Fibroblast of peridontal ligament (primary cell): ENCODE results near the gene NTRK1.

Experiments used
- DNase-seq: peaks from one replicate; pipeline ENCODE4 v3.0.0-alpha.2; 2010; ENCODE audit errors: extremely low read depth

NTRK1 gene

DNA sequence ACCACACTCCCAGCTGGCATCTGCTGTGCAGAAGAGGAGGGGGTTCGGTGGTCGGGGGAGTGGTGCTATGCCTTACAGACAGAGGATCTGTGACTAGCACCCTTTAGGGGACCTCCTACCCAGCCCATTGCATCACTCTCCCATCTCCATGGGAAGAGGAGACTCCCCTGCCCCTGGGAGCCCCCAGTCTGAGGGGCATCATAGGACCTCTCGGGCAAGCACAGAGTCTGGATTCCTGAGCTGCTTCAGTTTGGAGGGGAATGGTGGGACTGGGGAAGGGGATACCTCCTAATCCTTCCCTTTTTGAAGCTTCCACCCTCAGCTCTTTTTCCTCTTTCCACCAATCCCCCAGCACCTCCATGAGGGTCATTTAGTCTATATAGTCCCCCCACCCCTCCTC is 3.1 kb upstream of the NTRK1 start:
- no peak for DNase-seq

DNA sequence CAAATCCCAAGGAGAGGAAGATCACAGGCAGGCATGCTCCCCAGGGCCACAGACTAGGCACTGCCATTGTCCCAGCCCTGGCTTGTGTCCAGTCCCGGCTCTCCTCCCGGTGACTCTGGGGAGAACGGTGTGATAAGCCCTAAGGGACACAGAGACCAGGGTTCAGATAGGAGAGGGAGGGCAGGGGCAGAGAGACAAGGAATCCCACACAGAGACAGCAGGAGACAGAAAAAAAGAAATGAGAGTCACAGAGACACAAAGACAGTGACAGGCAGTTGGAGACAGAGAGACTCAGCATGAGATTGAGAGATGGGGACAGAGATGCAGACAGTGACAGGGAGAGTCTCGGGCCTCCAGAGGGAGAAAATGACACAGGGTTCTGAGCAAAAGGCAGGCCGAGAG is 2.1 kb upstream of the NTRK1 start:
- DNase-seq: no peak

DNA sequence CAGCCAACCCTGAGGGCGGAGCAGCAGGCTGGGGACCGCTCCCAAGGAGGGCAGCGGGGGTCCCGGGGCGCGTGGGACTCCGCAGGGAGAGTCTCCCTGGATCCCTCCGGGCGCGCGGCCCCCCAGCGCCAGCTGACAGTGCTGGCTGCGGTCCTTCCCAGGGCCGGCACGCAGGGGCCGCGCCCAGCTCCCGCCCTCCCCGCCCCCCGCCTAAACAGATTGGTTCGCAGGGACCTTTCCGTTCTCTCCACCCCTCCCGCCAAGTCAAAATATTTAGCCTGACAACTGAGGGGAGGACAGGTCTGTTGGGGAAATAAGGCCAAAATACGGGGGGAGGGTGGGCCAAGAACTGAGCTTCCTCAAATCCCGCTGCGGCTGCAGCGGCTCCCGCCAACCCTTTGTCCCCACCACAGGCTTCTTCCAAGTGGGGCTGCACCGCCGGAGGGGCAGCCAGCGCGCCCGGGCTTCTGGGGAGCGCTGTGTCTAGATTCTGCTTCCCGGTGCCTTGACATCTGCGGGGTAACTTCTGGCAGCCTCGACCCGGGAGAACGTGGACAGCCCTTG is 1.6 kb upstream of the NTRK1 start, which contains the start of gene INSRR:
Gene INSRR, minus strand, starts transcription at position 159 of the 564 bp plus-strand sequence. CDS start 496 bp downstream, outside the sequence.
- DNase-seq: no peak

DNA sequence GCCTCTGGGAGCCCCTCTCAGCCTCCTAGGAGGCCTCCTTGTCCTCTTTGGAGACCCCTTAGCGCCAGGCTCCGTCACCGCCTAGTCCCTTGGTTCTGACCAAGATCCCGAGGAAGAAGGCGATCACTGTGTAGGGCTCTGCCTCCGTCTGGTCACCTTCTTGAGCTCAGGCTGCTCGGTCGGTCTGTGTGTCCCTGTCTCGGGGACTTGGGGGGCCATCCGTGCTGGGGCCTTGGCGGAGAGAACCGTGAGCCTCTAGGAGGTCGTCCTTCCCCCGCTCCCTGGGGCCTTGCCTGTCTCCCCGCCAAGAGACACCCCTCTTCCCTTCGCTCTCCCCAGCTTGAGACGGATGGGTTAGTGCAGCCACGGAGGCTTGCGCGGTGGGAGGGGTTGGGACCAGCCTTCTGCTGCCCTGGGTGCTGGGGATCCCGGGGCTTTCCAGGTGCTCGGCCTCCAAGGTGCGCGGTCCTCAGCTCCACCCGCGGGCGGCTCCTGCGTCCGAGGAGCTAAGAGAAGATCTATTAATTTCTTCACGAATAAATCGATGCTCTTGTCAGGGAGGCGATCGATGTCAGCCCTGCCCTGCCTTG is 1.0 kb upstream of the NTRK1 start:
- DNase-seq: peak; percentile 18

DNA sequence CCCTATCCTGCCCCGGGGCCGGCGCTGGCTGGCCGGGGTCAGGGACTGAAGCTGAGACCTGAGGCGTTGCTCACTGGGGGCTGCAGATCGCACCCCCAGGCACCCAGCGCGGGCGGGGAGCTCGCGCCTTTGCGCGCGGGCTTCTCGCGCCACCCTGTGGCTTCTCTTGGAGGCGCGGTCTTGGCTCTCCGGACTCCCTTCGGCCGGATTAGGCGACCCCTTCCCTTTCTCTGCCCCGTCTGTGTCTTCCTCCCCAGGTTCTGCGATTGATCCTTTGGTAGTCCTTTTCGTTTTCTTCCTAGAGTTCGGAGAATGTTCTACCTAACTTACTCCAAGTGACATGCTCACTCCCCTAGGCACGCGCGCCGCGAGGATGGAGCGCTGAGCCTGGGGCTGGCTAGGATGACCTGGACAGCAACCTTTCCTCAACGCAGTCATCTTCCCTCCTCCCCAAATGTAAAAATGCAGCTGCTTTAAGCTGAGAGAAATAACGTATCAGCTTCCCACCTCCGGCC is 495 bp upstream of the NTRK1 start:
- peak; percentile 40 for DNase-seq

DNA sequence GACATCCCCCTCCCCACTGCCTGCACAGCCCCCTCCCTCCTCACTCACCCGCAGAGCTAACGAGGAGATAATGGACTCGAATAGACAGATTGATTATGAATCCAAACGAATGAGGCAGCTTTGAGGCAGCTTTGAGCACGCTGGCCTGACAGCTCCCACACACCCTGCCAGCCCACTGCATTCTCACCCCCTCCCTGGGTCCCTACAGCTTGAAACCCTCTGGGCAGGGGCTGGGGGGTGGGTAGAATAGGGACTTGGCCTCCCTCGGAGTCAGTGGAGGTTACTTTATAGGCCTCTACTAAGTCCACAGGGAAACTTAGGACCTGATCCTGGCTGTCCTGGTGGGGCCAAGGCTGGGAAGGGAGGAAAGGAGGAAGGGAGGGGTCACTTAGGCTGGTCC is 1.9 kb downstream of the NTRK1 start:
- no peak for DNase-seq

DNA sequence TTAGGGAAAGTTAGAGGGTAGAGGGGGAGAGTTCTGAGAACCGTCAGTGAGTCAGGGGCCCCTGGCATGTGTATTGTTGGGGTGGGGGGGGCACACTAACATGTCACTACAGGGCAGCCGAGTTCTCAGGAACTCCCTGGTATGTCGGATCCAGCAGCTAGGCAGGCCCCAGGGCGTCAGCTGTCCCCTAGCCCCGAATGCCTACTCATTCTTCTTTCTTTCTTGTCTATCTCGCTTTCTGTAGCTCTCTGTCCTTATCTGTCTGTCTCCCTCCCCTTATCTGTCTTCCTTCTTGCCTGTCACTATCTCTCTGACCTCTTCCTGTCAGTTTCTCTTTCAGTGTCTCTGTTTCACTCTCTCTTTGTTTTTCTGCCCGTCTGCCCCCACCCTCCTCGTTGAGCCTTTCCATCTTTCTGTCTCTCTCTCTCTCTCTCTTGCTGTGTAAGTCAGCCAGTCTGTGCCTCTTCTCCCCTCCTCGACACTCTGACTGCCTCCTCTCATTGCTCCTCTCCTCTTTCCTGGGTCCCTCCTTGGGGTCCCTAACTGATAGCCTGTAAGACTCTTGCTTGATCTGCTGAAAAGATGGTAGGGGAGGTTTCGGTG is 2.4 kb downstream of the NTRK1 start:
- DNase-seq: no peak

DNA sequence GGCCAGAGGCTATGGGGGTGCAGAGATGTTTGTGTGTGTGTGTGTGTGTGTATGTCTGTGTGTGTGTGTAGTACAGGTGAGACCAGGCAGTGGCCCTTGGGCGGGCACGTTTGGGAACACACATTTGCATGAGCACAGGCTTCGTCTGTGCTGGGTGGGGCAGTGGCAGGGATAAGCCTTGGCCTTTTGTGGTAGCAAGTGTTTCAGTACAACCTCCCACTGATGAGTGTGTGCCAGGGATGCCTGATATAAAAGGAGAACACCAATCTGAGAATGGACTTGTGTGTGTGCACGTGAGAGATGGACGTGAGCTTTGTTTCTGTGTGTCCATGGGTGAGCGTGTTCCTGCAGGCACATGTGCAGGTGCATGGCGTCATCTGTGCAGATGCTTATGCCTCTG is 3.0 kb downstream of the NTRK1 start:
- DNase-seq: no peak

DNA sequence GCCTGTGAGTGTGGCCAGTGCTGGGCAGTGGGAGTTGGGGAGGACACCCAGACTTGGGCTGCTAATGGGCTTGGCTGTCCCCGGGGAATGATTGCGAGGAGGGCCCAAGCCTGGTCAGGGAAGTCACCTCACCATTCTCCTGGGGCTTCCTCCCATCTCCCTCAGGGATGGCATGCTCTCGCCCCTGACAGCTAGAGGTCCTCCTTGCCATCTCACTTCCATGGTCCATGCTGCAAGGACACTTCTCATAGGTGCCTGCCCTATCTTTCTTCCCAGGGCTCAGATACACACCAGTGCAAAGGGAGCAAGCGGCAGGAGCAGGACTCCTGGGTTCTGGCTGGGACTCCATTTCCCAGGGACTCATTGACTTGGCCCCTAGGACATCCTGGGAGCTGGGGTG is 4.1 kb downstream of the NTRK1 start:
- DNase-seq: no peak

DNA sequence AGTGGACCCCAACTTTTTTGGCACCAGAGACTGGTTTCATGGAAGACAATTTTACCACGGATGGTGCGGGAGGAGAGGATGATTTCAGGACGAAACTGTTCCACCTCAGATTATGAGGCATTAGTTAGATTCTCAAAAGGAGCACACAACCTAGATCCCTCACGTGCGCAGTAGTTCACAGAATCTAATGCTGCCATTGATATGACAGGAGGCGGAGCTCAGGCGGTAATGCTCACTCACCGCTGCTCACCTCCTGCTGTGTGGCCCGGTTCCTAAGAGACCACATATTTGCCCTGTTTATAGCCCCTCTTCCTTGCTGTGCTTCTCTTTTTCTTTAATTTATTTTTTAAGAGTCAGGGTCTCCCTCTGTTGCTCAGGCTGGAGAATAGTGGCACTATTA is 4.6 kb downstream of the NTRK1 start:
- DNase-seq: no peak

DNA sequence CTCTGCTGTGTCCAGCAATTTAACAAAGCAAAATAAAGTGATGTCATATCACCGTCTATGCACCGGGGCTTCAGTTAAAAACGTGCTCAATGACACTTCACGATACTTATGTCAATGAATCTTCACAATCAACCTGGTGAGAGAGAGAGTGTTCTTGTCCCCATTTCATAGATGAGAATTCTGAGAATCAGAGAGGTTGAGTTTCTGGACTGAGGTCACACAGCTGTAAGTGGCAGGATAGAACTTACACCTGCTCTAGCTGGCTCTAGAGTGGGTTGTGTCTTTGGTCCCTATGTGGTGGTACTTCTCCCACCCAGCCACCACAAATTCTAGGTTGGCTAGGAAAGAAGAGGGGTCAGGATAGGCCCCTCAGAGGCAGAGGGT is 5.2 kb downstream of the NTRK1 start:
- no peak for DNase-seq

DNA sequence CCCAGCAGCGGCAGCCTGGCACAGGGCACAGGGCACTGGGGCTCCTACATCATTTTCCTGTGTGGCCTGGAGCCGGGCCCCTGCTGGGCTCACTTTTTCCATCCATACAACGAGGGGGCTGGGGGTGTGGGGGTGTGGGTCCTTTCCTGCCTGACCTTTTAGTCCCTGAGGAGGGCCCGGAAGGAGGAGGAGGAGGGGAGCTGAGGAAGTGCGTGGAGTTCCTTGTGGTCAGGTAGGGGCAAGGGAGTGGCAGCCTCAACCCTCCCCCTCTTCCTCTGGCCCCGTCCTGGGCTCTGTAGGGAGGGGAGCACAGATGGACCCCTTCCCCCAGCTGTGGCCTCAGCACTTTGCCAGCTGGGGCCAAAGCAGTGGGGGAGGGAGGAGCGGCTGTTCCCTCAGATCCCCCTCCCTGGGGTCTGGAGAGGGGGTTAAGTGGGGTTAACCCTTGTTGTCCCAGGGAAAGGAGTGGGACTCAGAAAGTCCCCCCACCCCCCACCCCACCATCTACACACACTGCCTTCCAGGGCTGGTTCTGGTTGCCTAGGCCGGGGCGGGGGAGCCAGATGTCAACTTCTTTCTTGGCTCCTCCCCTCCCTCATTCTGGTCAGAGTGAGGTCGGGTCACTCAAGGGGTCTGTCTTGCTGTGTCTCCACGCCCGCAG is 5.7 kb downstream of the NTRK1 start:
- DNase-seq: no peak

DNA sequence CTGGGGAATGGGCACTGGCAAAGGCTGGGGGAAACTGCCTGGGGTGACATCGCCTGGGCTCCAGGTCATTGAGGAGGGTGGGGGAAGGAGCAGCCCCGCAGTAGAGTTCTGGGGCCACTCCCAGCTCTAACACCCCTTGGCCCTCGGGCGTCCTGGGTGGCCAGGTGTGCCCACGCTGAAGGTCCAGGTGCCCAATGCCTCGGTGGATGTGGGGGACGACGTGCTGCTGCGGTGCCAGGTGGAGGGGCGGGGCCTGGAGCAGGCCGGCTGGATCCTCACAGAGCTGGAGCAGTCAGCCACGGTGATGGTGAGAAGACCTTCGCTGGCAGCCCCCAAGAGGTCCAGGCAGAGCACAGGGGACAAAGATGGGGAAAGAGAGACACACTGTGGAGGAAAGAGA is 7.7 kb downstream of the NTRK1 start:
- DNase-seq: no peak

DNA sequence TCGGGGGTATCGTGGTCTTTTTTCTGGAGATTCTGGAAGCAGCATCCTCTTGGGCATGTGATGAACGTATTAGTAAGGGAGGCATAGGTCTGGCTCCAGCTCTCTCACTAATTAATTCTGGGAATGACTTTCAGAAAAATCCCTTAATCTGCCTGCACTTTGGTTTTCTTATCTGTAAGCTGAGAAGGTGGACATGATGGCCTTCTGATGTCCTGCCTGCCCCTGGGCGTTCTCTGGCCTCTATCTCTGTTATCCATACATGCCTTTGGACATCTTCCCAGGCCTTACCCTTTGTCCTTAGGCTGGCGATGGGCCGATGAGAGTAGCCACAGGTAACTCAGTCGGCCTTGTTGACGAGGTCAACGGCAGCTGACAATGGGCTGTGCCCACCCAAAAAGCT is 8.8 kb downstream of the NTRK1 start:
- no peak for DNase-seq

DNA sequence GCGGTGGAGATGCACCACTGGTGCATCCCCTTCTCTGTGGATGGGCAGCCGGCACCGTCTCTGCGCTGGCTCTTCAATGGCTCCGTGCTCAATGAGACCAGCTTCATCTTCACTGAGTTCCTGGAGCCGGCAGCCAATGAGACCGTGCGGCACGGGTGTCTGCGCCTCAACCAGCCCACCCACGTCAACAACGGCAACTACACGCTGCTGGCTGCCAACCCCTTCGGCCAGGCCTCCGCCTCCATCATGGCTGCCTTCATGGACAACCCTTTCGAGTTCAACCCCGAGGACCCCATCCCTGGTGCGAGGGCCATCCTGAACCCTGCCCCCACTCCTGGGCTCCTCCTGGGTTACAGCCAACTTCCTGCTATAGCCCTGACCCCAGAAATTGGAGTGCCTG is 13.0 kb downstream of the NTRK1 start:
- no peak for DNase-seq

DNA sequence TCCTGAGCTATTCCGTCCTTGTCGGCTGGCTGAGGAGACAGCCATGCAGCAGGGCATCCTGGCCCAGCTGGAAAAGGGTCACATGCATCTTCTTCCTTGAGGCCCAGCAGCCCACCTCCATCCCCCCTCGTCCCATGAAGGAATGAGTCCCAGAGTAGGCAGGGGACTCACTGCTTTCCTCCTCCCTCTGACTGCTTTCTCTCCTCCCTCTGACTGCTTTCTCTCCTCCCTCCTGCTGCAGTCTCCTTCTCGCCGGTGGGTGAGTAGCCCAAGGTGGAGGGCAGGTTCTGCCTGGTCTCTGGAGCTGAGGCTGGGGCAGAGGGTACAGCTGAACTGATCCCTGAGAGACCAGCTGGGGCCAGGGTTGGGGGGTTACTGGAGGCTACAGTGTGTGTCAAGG is 13.5 kb downstream of the NTRK1 start:
- no peak for DNase-seq

DNA sequence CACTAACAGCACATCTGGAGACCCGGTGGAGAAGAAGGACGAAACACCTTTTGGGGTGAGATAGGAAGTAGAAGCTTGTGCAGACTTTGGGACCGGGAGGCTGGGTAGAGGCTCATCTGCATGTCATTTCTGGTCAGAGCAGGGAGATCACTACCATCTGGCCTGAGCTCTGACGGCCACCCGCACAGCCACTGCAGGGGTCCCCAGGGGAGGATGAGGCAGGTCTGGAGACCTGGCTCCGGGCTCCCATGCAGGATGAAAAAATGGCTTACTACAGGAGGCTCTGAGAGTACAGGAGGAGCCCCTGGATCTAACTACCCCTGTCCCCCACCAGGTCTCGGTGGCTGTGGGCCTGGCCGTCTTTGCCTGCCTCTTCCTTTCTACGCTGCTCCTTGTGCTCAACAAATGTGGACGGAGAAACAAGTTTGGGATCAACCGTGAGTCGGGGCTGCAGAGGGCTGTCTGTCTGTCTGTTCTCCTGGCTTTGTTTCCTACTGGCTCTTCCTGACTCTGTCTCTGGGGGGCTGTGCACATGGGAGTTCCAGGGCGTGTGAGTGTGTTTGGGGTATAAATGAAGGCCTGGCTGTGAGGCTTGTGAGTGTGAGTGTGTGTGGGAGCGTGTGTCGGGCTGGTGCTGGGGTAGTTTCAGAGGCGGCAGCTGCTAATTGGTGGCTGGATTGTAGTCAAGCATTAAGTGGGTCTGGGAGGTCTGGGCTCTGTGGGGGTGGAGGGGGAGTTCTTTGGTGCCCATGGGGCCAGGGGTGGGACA is 14.1 kb downstream of the NTRK1 start:
- DNase-seq: no peak

DNA sequence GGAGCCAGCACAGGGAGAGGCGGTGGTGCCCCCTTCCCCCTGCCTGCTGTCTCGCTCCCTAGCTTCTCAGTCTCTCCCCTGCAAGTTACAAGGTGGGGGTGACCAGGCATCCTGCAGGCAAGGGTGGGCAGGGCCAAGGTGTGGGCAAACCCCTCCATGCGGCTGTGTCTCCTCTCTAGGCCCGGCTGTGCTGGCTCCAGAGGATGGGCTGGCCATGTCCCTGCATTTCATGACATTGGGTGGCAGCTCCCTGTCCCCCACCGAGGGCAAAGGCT is 14.6 kb downstream of the NTRK1 start:
- DNase-seq: no peak

DNA sequence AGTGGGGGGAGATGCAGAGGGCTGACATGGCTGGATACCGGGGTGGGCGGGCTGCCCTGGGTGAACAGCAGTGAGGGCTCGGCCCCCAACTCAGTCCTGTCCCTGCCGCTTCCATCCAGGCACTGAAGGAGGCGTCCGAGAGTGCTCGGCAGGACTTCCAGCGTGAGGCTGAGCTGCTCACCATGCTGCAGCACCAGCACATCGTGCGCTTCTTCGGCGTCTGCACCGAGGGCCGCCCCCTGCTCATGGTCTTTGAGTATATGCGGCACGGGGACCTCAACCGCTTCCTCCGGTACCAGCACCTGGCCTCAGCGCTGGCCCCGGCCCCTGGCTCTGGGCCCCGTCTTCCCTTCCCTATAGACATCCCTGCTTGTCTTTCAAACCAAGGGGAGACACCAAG is 15.6 kb downstream of the NTRK1 start:
- DNase-seq: no peak

DNA sequence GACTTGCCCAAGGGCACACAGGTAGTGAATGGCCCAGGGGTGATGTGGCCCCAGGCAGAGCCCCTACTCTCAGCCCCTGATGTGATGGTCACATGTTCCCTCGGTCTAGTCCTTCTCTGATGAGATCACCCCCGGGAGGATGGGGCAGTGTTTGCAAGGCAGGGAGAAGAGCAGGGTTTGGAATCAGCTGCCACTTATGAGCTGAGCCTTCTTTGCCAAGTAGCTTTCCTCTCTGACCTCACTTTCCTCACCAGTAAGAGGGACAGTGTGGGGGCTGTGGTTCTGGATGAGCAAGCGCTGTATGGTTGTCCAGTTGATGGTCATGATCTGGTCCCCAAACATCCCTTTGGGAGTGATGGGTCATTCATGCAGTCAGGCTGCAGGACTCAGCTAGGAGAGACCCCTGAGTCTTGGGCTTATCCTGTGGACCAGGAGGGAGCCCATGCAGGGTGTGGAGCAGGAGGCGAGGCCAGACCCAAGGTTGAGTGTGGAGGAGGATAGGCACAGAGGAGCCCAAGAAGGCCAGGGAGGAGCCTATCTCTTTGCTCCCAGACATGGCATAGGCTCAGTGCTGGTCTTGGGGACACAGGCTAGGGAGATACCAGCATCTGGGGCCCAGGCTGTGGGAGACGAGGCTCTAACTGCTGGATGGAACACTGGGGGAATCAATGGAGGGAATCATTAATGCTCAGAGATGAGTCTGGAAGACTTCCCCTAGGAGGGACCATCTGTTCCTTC is 16.9 kb downstream of the NTRK1 start:
- no peak for DNase-seq

DNA sequence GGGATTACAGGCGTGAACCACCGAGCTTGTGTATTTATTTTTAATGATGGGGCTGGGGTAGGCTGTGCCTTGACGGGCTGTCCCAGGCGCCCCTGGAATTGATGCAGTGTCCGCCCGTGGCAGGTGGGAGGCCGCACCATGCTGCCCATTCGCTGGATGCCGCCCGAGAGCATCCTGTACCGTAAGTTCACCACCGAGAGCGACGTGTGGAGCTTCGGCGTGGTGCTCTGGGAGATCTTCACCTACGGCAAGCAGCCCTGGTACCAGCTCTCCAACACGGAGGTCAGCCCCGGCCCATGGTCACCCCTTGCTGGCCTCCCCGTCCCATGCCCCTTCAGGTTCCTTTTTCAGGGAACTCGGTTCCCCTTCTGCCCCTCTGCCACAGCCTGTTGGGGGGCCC is 19.2 kb downstream of the NTRK1 start:
- no peak for DNase-seq

DNA sequence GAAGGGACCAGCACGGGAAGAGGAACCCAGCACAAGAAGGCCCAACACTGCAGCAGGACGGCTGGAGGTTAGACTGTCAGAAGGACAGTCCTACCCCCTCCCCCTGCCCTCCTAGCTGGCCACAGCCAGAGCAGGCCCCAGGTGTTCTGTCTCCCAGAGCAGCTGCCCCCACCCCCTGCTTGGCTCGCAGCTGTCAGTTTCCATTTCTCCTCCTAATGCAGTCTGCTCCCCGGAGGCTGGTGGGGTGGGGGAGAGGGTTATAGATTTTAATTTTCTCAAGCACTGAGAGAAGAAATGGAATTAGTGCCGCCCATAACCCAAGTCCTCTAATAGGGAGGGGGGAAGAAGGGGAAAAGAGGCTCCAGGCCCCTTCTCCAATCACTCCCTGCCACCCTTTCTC is 19.8 kb downstream of the NTRK1 start:
- no peak for DNase-seq
